ENCODE results near the gene FAM53C.

Gene FAM53C

DNA sequence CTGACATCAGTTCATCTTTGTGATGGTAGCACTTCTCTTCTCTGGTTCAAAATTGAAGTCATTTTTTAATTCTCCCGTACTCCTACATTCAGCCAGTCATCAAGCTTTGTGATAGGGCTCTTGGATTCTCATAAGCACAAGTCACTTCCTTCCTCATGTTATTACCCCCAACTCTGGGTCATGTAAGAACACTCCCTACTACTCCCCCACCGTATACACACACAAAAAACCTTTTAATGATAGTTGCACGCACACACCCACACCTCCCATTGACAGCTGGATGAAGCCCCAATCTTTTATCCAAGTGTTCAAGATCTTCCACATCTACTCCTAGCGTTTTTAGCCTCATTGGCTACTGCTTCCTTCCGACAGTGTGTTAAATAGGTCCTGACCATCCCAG is 31.2 kb downstream of the FAM53C start:
- H3K27me3 ChIP-seq = no peaks in the 10 kb centered on the region
- H3K27ac ChIP-seq = peak overlapping the region; percentile 90
- TF ChIP-seq, protein P1, sequence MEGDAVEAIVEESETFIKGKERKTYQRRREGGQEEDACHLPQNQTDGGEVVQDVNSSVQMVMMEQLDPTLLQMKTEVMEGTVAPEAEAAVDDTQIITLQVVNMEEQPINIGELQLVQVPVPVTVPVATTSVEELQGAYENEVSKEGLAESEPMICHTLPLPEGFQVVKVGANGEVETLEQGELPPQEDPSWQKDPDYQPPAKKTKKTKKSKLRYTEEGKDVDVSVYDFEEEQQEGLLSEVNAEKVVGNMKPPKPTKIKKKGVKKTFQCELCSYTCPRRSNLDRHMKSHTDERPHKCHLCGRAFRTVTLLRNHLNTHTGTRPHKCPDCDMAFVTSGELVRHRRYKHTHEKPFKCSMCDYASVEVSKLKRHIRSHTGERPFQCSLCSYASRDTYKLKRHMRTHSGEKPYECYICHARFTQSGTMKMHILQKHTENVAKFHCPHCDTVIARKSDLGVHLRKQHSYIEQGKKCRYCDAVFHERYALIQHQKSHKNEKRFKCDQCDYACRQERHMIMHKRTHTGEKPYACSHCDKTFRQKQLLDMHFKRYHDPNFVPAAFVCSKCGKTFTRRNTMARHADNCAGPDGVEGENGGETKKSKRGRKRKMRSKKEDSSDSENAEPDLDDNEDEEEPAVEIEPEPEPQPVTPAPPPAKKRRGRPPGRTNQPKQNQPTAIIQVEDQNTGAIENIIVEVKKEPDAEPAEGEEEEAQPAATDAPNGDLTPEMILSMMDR (IDR thresholded peaks at IDR 0.05) = no peak
- H3K4me3 ChIP-seq (ENCODE audit: low read depth in 1 of 2, low read length in 1 of 2) = peak overlapping the region; percentile 47 to 50
- H3K36me3 ChIP-seq = peaks cover 17% of the 10 kb centered on the region
- H3K9me3 ChIP-seq = no peaks in the 10 kb centered on the region
- H3K4me1 ChIP-seq (ENCODE audit: control insufficient read depth in 1 of 2, insufficient read depth in 1 of 2, low read depth in 1 of 2, low read length in 1 of 2) = peaks cover 63 to 68% of the 10 kb centered on the region in 2 experiments

DNA sequence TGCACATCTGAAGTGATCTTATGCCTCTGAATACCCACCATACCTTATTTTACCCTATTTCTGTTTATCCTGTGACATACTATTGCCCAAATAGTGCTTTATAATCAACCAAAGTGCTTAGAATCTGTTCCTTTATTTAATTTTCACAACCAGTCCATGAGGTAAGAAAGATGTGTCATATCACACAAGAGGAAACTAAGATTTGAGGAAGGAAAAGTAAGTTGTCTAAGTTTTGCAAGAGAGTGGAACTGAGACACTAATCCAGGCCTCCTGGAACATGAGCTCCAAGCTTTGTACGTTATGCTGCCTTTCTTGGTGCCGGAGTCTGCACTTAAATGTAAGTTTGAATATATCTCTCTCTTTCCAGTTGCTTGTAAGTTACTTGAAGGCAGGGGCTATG is 31.6 kb downstream of the FAM53C start:
- Histone ChIP-seq H3K9me3 (no peaks in the 10 kb centered on the region), H3K27me3 (no peaks in the 10 kb centered on the region), H3K36me3 (peaks cover 22% of the 10 kb centered on the region), H3K27ac (peak overlapping the region; percentile 90), H3K4me3 (ENCODE audit: low read depth in 1 of 2, low read length in 1 of 2) (peak overlapping the region; percentile 47 to 50), H3K4me1 (ENCODE audit: control insufficient read depth in 1 of 2, insufficient read depth in 1 of 2, low read depth in 1 of 2, low read length in 1 of 2) (peaks cover 63 to 68% of the 10 kb centered on the region in 2 experiments)
- TF ChIP-seq, protein P1 (IDR thresholded peaks at IDR 0.05) = no peak

DNA sequence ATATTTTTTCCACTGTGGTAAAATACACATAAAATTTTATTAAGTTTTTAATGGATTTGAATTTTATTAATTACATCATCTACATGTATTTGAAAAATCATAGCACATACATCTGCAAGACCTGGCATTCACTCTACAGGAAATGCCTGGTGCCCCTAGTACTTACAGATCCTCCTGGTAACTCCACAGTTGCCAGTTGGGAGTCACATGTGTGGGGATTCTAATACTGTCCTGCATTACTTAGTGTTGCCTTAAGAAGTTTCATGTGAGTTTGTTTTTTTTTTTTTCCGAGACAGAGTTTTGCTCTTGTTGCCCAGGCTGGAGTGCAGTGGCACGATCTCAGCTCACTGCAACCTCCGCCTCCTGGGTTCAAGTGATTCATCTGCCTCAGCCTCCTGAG is 32.5 kb downstream of the FAM53C start:
- Histone ChIP-seq H3K4me1 (ENCODE audit: control insufficient read depth in 1 of 2, insufficient read depth in 1 of 2, low read depth in 1 of 2, low read length in 1 of 2) (peaks cover 63 to 68% of the 10 kb centered on the region in 2 experiments), H3K4me3 (ENCODE audit: low read depth in 1 of 2, low read length in 1 of 2) (peak overlapping the region; percentile 47 to 50), H3K27ac (peak overlapping the region; percentile 90), H3K36me3 (peaks cover 30% of the 10 kb centered on the region), H3K9me3 (no peaks in the 10 kb centered on the region), H3K27me3 (no peaks in the 10 kb centered on the region)
- TF ChIP-seq, protein P1 (IDR thresholded peaks at IDR 0.05) = no peak

DNA sequence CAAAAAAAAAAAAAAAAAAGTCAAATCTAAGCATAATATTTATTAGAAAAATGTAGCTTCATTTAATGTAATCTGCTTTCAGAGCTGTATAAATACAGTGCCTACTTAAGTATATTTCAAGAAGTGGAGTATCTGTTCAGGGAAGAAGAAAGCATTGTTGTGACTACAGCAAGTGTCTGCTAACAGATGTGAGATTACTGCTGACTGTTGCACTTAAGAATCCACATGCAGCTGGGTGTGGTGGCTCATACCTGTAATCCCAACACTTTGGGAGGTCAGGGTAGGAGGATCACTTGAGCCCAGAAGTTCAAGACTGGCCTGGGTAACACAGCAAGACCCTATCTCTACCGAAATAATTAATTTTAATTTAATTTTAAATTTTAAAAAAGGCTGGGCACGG is 33.4 kb downstream of the FAM53C start:
- no peak overlapping the region for H3K4me3 ChIP-seq (ENCODE audit: low read depth in 1 of 2, low read length in 1 of 2)
- peaks cover 39% of the 10 kb centered on the region for H3K36me3 ChIP-seq
- TF ChIP-seq, protein P1 (IDR thresholded peaks at IDR 0.05) = no peak
- peak overlapping the region; percentile 90 for H3K27ac ChIP-seq
- H3K27me3 ChIP-seq = no peaks in the 10 kb centered on the region
- no peaks in the 10 kb centered on the region for H3K9me3 ChIP-seq
- peaks cover 62 to 65% of the 10 kb centered on the region in 2 experiments for H3K4me1 ChIP-seq (ENCODE audit: control insufficient read depth in 1 of 2, insufficient read depth in 1 of 2, low read depth in 1 of 2, low read length in 1 of 2)

DNA sequence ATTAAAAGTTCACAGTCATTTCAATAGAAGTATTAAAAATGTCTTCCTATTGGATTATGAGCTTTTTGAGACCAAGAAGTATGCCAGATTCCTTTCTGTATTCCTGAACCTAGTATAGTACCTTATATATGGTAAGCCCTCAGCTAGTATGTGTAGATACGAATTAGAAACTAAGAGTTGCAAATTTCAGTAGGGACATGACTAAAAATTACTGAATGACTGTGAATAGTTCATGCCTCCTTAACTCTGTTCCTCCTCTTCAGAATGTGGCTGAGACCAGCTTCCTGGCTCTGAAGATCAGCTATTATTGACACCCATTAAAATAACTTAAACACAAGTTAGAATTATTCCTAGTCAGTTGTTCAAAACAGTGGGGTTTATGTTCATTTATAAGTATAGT is 34.2 kb downstream of the FAM53C start:
- no peaks in the 10 kb centered on the region for H3K9me3 ChIP-seq
- TF ChIP-seq, protein P1 (IDR thresholded peaks at IDR 0.05) = no peak
- peak overlapping the region; percentile 90 for H3K27ac ChIP-seq
- H3K4me1 ChIP-seq (ENCODE audit: control insufficient read depth in 1 of 2, insufficient read depth in 1 of 2, low read depth in 1 of 2, low read length in 1 of 2) = peaks cover 55 to 58% of the 10 kb centered on the region in 2 experiments
- H3K36me3 ChIP-seq = peaks cover 47% of the 10 kb centered on the region
- no peaks in the 10 kb centered on the region for H3K27me3 ChIP-seq
- no peak overlapping the region for H3K4me3 ChIP-seq (ENCODE audit: low read depth in 1 of 2, low read length in 1 of 2)

DNA sequence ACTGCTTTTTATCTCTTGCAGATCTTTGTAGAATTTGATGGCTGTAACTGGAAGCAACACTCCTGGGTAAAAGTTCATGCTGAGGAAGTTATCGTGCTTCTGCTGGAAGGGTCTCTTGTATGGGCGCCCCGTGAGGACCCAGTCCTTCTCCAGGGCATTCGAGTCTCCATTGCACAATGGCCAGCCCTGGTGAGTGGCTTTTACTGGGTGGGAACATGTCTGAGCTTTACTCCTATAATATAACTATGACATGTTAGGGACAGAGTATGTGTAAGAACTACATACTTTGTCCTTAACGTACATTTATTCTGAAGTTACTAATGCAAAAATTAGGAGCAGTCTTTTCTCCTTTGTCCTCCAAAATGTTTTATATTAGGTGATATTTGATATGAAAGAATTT is 34.6 kb downstream of the FAM53C start:
- Histone ChIP-seq H3K27ac (peak overlapping the region; percentile 90), H3K9me3 (no peaks in the 10 kb centered on the region), H3K27me3 (no peaks in the 10 kb centered on the region), H3K36me3 (peaks cover 51% of the 10 kb centered on the region), H3K4me1 (ENCODE audit: control insufficient read depth in 1 of 2, insufficient read depth in 1 of 2, low read depth in 1 of 2, low read length in 1 of 2) (peaks cover 50 to 53% of the 10 kb centered on the region in 2 experiments), H3K4me3 (ENCODE audit: low read depth in 1 of 2, low read length in 1 of 2) (no peak overlapping the region)
- TF ChIP-seq, protein P1 (IDR thresholded peaks at IDR 0.05) = no peak
